Measurements from ENCODE around the gene EEF1A1.

DNA sequence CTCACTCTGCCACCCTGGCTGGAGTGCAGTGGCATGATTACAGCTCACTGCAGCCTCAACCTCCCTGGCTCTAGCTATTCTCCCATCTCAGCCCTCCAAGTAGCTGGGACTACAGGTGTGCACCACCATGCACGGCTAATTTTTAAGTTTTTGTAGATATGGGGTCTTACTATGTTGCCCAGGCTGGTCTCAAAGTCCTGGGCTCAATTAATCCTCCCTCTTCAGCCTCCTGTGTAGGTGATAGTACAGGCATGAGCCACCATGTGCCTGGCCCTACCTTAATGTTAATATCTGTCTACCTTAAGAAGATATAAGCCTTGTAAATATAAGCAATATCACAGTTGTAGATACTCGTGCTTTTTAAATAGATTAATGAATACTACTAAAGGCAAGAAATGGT is 16.7 kb downstream of the EEF1A1 start:
- TF ChIP-seq, protein P1, sequence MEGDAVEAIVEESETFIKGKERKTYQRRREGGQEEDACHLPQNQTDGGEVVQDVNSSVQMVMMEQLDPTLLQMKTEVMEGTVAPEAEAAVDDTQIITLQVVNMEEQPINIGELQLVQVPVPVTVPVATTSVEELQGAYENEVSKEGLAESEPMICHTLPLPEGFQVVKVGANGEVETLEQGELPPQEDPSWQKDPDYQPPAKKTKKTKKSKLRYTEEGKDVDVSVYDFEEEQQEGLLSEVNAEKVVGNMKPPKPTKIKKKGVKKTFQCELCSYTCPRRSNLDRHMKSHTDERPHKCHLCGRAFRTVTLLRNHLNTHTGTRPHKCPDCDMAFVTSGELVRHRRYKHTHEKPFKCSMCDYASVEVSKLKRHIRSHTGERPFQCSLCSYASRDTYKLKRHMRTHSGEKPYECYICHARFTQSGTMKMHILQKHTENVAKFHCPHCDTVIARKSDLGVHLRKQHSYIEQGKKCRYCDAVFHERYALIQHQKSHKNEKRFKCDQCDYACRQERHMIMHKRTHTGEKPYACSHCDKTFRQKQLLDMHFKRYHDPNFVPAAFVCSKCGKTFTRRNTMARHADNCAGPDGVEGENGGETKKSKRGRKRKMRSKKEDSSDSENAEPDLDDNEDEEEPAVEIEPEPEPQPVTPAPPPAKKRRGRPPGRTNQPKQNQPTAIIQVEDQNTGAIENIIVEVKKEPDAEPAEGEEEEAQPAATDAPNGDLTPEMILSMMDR (IDR thresholded peaks at IDR 0.05), result no peak
- TF ChIP-seq POLR2A (IDR thresholded peaks at IDR 0.05), result no peak
- no peak for TF ChIP-seq EP300 (IDR thresholded peaks at IDR 0.05)

Measured in upper lobe of left lung (tissue), 4 donors.